ENCODE data around the gene HTR7. TPM values are rescaled to one million over a fixed set of nuclear protein-coding genes. Genes with fewer than 3 reads are reported as not detected.

The HTR7 gene
- total RNA-seq, 1 donor = 4.6 TPM

DNA sequence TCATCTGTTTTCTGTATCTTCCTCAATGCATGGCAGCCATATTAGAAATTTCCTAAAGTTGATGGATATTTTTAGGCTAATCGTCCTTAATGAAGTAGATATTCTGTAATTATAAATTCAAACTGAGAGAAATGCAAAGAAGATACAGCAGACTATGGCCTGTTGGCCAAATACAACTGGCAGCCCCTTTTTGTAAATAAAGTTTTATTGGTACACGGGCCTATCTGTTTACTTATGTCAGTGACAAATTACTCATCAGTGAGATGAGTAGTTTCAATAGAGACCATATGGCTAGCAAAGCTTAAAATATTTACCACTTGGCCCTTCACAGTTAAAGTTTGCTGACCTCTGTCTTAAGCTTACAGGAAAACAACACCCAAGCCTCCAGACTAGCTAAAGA is 112.3 kb downstream of the HTR7 start:
- no peak overlapping the region for H3K4me3 ChIP-seq (ENCODE audit: low read depth, low read length)
- TF ChIP-seq, protein P1, sequence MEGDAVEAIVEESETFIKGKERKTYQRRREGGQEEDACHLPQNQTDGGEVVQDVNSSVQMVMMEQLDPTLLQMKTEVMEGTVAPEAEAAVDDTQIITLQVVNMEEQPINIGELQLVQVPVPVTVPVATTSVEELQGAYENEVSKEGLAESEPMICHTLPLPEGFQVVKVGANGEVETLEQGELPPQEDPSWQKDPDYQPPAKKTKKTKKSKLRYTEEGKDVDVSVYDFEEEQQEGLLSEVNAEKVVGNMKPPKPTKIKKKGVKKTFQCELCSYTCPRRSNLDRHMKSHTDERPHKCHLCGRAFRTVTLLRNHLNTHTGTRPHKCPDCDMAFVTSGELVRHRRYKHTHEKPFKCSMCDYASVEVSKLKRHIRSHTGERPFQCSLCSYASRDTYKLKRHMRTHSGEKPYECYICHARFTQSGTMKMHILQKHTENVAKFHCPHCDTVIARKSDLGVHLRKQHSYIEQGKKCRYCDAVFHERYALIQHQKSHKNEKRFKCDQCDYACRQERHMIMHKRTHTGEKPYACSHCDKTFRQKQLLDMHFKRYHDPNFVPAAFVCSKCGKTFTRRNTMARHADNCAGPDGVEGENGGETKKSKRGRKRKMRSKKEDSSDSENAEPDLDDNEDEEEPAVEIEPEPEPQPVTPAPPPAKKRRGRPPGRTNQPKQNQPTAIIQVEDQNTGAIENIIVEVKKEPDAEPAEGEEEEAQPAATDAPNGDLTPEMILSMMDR (IDR thresholded peaks at IDR 0.05; ENCODE audit: insufficient read depth, low read length) = no peak
- no peak for DNase-seq (ENCODE audit: low read depth)

DNA sequence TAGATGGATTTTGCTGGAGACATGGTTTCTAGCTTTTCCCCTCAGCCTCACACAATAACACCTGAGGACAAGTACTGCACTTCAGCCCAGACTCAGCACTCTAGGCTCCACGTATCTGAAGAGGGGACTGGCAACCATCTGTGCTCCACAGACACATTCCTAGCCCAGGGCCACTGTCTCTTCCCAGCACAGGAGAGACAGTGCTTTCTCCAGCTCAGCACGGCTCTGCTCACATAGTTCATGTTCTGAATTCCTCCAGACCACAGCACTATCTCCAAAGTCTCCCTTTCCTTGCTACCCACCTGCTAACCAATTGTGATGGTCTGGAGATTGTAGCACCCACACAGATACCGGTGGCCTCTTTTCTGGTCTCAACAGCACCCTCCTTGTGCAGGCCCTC is 114.5 kb downstream of the HTR7 start:
- TF ChIP-seq, protein P1 (IDR thresholded peaks at IDR 0.05; ENCODE audit: insufficient read depth, low read length) = no peak
- no peak for DNase-seq (ENCODE audit: low read depth)

DNA sequence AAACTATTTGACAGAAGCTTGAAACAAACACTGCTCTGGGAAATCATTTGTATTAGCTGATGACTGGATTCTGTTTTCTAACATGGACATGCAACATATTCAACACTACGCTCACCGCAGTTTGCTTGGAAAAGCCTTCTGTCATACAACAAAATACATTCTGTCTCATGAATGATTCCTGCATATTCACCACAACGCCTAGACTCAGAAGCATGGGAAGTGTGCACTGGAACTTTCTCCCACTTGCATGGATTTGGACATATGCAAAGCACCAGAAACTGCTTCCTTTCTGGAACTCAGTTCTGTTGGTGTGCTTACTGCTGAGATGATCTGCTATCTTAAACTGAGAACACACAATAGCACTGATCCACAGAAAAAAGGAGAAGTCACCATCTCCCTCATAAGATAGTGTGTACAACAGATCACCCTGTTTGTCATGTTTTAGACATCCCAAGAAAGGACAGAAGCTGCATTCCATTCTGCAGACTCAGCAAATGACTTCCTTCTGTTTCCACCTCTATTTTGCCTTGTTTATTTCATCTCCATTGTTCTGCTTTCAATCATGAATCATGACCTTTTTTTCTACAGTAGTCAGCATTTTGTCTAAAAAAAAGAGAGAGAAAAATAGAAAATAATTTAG is 115.8 kb downstream of the HTR7 start:
- peak; percentile 46 for DNase-seq (ENCODE audit: low read depth)
- no peak overlapping the region for H3K4me3 ChIP-seq (ENCODE audit: low read depth, low read length)
- TF ChIP-seq, protein P1 (IDR thresholded peaks at IDR 0.05; ENCODE audit: insufficient read depth, low read length) = no peak

More for the DNA sequence above, 114.5 kb downstream of the HTR7 start:
- H3K4me3 ChIP-seq (ENCODE audit: low read depth, low read length) = no peak overlapping the region

DNA sequence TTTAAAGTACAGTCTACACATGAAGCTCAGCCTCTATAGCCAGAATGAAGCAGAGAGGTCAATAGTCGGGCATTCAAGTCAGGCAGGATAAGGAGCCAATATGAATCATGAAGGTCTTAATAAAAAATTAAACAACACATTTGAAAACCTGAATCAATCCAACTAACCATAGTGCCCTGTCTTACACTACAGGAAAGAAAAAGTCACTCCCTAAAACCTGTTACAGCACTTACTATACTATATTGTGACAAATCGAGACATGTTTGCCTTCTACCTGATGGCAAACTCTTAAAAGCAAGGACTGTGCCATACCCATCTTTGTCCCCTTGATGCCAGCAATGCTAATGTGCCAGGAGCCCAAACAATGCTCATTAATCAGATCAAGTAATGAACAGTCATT is 117.6 kb downstream of the HTR7 start:
- TF ChIP-seq, protein P1 (IDR thresholded peaks at IDR 0.05; ENCODE audit: insufficient read depth, low read length) = no peak
- no peak for DNase-seq (ENCODE audit: low read depth)
- H3K4me3 ChIP-seq (ENCODE audit: low read depth, low read length) = no peak overlapping the region

DNA sequence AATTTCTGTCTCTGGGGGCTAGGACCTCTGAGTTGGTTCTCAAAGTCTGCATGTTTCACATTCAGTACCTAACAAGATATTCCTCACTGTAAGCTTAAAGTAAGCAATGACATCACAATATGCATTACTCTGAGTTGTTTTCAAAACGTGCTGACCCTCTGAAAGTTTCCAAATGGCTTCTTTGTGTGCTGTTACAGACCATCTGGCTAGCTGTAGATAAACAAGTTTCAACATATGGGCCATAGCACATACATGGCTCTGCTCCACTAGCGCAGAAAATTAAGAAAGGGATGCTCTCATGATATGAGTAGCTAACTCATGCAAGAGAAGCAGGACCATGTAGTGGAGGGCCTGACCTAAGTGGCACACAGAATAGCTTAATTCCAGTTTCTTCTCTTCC is 119.0 kb downstream of the HTR7 start:
- no peak overlapping the region for H3K4me3 ChIP-seq (ENCODE audit: low read depth, low read length)
- TF ChIP-seq, protein P1 (IDR thresholded peaks at IDR 0.05; ENCODE audit: insufficient read depth, low read length) = no peak
- no peak for DNase-seq (ENCODE audit: low read depth)

DNA sequence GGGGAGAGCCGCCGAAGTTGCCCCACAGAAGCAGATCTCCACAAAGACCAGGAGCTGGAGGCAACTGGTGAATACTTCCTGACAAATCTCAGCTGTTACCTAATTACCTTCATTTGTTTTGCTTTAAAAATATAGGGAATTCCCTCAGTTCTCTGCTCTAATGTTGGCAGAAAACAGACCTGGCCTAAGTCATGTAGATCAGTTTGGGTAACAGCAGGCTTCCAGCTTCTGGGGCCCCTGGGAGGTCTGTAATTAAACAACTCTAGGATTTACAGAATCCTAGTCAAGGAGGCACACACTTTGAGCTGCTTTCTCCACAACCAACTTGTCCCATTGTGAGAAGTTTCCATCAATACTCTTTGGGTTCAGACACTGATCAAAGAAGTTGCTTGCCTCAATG is 123.4 kb downstream of the HTR7 start:
- TF ChIP-seq, protein P1 (IDR thresholded peaks at IDR 0.05; ENCODE audit: insufficient read depth, low read length) = no peak
- no peak overlapping the region for H3K4me3 ChIP-seq (ENCODE audit: low read depth, low read length)
- DNase-seq (ENCODE audit: low read depth) = no peak

DNA sequence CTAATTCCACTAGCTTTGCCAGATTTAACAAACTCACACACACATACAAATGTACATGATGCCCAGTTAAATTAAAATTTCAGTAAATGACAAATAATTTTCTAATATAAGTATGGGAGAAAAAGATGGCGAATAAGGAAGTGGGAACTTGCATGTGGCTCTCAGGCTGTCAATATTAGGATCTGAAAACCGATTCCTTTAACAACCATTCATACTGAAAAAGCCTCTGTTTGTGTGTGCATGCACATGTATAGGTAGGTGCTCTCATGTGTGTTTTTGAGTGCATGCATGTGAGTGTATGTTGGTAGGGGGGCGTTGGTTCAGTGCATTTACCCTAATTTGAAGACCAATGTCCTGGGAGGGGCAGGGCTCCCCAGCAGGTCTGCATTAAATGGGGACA is 125.3 kb downstream of the HTR7 start:
- no peak overlapping the region for H3K4me3 ChIP-seq (ENCODE audit: low read depth, low read length)
- TF ChIP-seq, protein P1 (IDR thresholded peaks at IDR 0.05; ENCODE audit: insufficient read depth, low read length) = no peak
- DNase-seq (ENCODE audit: low read depth) = no peak
